Coronary artery (tissue), 2 donors: ENCODE measurements around the gene NDUFS3.

Source experiments
- DNase-seq: peaks from one replicate; pipeline ENCODE4 v3.0.0-alpha.2; 2017; ENCODE audit warnings: low spot score
- H3K27ac ChIP-seq, 2 donors: fragments of 200-600 bp; sonication (generic); one replicate each; pipeline ENCODE4 v1.5.1; 2016 to 2019
- H3K4me3 ChIP-seq: fragments of 200-600 bp; sonication (generic); 2 replicates; pipeline ENCODE4 v1.5.1; 2016; ENCODE audit warnings: mild to moderate bottlenecking, moderate library complexity
- TF ChIP-seq, protein P1 (sequence below): fragments of 200-600 bp; sonication (generic); IDR thresholded peaks from one replicate; pipeline ENCODE4 v1.5.1; 2019; ENCODE audit warnings: antibody characterized with exemption

NDUFS3 gene

DNA sequence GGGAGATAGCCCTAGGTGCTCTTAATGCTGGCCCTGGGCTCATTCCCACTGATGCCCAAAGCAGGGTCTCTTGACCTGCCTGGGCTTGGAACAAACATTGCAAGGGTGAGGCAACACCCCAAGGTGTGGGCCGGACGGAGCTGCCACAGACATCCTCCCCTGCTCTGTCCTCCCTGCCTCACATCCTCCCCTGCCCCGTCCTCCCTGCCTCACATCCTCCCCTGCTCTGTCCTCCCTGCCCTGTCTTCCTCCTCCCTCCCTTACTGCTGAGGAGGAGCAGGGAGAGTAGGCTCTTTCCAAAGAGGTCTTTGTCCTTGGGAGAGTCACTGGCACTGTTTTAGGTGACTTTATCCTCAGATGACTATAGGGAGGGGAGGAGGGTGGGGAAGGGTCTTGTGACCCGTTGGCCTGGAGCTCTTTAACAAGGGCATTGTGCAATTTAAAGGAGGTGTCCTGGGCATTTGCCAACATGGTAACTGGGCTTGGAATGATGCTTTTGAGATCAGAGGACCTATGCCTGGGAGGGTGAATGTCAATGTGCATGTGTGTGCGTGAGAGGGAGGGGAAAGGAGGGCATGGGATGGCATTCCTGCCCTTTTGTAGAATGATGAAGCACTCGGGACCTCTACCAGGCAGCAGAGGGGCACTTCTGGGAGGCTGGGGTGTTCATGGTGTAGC lies 8.3 kb downstream of the NDUFS3 start:
- TF ChIP-seq, protein P1, sequence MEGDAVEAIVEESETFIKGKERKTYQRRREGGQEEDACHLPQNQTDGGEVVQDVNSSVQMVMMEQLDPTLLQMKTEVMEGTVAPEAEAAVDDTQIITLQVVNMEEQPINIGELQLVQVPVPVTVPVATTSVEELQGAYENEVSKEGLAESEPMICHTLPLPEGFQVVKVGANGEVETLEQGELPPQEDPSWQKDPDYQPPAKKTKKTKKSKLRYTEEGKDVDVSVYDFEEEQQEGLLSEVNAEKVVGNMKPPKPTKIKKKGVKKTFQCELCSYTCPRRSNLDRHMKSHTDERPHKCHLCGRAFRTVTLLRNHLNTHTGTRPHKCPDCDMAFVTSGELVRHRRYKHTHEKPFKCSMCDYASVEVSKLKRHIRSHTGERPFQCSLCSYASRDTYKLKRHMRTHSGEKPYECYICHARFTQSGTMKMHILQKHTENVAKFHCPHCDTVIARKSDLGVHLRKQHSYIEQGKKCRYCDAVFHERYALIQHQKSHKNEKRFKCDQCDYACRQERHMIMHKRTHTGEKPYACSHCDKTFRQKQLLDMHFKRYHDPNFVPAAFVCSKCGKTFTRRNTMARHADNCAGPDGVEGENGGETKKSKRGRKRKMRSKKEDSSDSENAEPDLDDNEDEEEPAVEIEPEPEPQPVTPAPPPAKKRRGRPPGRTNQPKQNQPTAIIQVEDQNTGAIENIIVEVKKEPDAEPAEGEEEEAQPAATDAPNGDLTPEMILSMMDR, result no peak
- Histone ChIP-seq H3K4me3 (no peak overlapping the region), H3K27ac (peak overlapping the region in 1 of 2 donors; percentile 75)
- no peak for DNase-seq

DNA sequence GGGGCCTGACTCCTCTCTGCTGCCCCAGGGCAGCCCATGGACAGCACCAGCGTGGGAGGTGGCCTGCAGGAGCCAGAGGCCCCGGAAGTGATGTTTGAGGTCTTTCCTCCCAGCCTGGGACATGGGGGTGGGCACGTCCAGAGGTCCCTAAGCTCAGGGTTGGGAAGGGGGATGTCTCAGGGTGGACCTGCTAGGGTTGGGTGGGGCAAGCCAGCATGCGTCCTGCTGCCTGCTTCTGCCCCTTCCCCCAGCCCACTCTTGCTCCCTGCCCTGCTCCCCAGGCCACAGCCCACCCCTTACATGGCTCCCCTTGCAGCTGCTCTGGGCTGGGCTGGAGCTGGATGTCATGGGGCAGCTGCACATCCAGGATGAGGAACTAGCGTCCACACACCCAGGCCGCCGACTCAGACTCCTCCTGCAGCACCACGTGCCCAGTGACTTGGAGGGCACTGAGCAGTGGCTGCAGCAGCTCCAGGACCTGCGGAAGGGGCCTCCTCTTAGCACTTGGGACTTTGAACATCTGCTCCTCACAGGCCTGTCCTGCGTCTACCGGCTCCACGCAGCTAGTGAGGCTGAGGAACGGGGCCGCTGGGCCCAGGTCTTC lies 9.0 kb downstream of the NDUFS3 start:
- no peak for DNase-seq
- no peak overlapping the region for H3K4me3 ChIP-seq
- TF ChIP-seq, protein P1, result no peak
- H3K27ac ChIP-seq, result peak overlapping the region in 1 of 2 donors; percentile 75

DNA sequence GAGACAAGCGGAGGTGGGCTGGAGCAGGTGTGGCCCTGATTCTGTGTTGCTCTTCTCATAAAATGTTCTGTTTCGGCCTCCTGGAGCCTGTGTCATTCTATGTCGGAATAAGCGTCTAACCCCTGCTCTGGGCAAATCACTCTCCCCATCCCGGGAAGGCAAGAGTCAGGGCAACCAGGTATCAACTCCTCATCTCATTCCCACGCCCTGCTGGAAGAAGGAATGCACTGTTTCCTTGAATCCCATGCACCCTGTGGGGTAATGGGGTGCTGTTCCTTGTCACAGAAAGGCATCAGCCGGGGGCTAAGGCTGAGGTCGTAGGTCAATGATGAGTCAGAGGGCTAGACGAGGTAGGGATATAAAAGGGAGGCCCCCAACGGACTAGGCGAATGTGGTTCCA lies 10.2 kb downstream of the NDUFS3 start:
- TF ChIP-seq, protein P1, result no peak
- no peak overlapping the region for H3K27ac ChIP-seq
- H3K4me3 ChIP-seq, result peak overlapping the region; percentile 32
- no peak for DNase-seq

DNA sequence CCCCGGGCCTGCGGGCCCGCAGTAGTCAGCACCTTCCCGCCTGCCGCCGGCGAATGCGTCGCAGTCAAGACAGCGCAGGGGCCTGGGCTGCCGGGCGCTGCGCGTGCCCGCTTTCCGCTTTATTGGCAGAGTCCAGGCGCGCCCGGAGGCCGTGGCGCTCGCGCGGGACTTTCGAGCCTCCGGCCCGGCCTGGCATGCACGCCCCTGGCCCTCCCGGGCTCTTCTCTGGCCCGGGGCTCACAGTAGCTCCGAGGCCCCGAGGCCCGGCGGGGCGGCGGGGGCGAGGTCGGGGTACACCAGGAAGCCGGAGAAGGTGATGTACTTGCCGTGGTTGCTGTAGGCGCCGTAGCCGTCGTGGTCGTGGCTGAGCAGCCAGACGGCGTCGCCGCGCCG lies 10.7 kb downstream of the NDUFS3 start:
- H3K4me3 ChIP-seq, result peak overlapping the region; percentile 32
- no peak overlapping the region for H3K27ac ChIP-seq
- TF ChIP-seq, protein P1, result no peak
- DNase-seq, result no peak

DNA sequence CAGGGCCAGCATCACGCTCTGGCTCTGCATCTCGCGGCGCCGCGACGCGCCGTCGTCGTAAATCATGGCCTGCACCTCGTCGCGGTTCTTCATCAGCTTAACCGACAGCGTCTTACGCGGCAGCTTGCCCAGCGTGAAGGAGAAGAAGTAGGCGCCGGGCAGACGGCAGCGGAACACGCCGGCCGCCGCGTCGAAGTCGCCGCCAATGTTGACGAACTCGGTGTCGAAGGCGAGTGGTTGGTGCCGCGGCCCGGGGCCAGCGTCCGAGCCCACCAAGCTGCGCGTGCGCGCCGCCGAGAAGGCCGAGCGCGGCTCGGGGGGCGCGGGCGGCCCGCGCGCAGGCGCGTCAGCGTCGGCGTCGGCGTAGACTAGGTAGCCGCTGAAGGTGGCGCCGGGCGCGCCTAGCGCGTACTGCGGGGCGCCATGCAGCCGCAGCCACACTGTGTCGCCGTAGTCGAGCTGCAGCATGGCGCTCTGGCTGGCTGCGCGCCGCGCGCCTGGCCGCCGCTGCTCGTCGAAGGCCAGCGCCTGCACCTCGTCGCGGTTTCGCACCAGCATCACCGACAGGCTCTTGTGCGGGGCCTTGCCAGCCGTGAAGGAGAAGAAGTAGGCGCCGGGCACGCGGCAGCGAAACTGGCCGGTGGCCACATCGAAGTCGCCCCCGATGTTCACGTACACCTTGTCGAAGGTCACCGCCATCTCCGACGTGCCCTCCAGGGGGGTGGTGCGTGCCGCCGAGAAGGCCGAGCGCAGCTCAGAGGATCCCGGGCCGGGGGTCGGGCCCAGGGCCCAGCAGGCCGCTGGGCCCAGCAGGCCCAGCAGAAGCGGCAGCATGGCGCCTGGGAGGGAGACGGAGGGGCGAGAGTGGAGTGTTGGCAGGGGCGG lies 11.3 kb downstream of the NDUFS3 start:
- H3K4me3 ChIP-seq, result peak overlapping the region; percentile 32

DNA sequence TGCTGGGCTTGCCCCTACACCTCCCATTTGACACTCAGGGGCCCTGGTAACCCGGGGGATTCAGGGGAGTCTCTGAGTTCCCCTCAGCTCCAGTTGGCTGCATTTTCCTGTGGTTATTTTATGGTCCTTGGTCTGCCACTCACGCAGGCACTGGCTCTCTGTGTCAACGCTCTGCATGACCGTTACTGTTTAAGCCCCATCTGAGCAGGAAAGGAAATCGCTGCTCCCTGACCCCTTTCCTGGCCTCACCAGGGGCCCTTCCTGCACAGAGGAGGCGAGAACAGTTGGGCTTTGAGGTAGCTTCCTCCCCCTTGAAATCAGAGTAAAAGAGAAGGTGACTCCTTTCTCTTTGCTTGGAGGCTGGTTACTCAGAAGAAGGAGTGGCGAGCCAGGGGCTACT lies 12.9 kb downstream of the NDUFS3 start:
- no peak overlapping the region for H3K4me3 ChIP-seq
- TF ChIP-seq, protein P1, result no peak
- DNase-seq, result no peak
- no peak overlapping the region for H3K27ac ChIP-seq

More for the DNA sequence above, 11.3 kb downstream of the NDUFS3 start:
- no peak overlapping the region for H3K27ac ChIP-seq
- no peak for DNase-seq
- TF ChIP-seq, protein P1, result no peak
